ENCODE measurements around the gene PTGDS.
A peak's percentile ranks its signal among the peaks of the same experiment; 100 is the strongest.

PTGDS gene

GRCh38 chr9:136946228-136947027, 30.9 kb upstream of the PTGDS start:
- DNase-seq = no peak

- no peak for DNase-seq
These were observed 30.0 kb upstream of the PTGDS start for GRCh38 chr9:136947028-136947891.

- peak; percentile 32 to 40 for DNase-seq
These were observed 29.3 kb upstream of the PTGDS start for GRCh38 chr9:136947955-136948510.

GRCh38 chr9:136949239-136949816, 28.0 kb upstream of the PTGDS start:
- no peak for DNase-seq

GRCh38 chr9:136949817-136950655, 27.3 kb upstream of the PTGDS start:
- DNase-seq = peak; percentile 96

GRCh38 chr9:136950656-136951276, 26.5 kb upstream of the PTGDS start:
- DNase-seq = no peak

- DNase-seq = no peak
These were observed 25.6 kb upstream of the PTGDS start, which contains the start of gene LCN12 for GRCh38 chr9:136951541-136952320. TSS of gene LCN12 (plus strand) at chr9:136952273. CDS start at chr9:136952328, 55 bp downstream.

- no peak for DNase-seq
These were observed 24.9 kb upstream of the PTGDS start for GRCh38 chr9:136952321-136952850.

- DNase-seq = no peak
These were observed 24.2 kb upstream of the PTGDS start for GRCh38 chr9:136952876-136953770.

GRCh38 chr9:136953771-136954269, 23.5 kb upstream of the PTGDS start:
- DNase-seq = no peak

- no peak for DNase-seq
These were observed 22.8 kb upstream of the PTGDS start for GRCh38 chr9:136954270-136955083.

GRCh38 chr9:136955202-136955942, 21.9 kb upstream of the PTGDS start:
- DNase-seq = no peak

- no peak for DNase-seq
These were observed 21.4 kb upstream of the PTGDS start for GRCh38 chr9:136955943-136956335.

GRCh38 chr9:136956604-136957003, 20.7 kb upstream of the PTGDS start:
- no peak for DNase-seq

- no peak for DNase-seq
These were observed 19.8 kb upstream of the PTGDS start for GRCh38 chr9:136957461-136957860.

GRCh38 chr9:136957901-136958300, 19.4 kb upstream of the PTGDS start:
- DNase-seq = no peak

- DNase-seq = no peak
These were observed 18.8 kb upstream of the PTGDS start for GRCh38 chr9:136958473-136958872.
